CD4-positive, alpha-beta T cell (primary cell): ENCODE measurements around the gene JKAMP. TPM values are rescaled to one million over a fixed set of nuclear protein-coding genes. Genes with fewer than 3 reads are reported as not detected.

Experiments
- ATAC-seq: fragments of 200-7000 bp; cut with Tn5 transposase; one replicate; pipeline ENCODE4 v1.10.0; 2022; ENCODE audit warnings: mild to moderate bottlenecking; ENCODE audit not compliant: poor library complexity
- CTCF ChIA-PET: fragments of 350-600 bp; sonication (Branson Sonifier 250); formaldehyde crosslinking; loops from one replicate; lab custom pipeline; 2021; ENCODE audit warnings: antibody characterized with exemption, inconsistent platforms; lab: Charles Lee
- POLR2A ChIA-PET: fragments of 350-600 bp; sonication (Branson Sonifier 250); formaldehyde crosslinking; loops from one replicate; lab custom pipeline; 2021; ENCODE audit warnings: antibody characterized with exemption, inconsistent platforms; lab: Charles Lee
- DNase-seq, 14 experiments: peaks; one replicate each; pipeline ENCODE4 v3.0.0-alpha.2; 2013 to 2020; ENCODE audit warnings: mixed read lengths in 2 of 14
- H3K27ac ChIP-seq, 2 donors: one replicate each; pipeline versions ENCODE4 v1.5.1 to v1.7.0; 2013; ENCODE audit warnings: low read length in 2 of 2, low read depth in 1 of 2, mild to moderate bottlenecking in 1 of 2
- H3K27me3 ChIP-seq, 2 experiments: 1 replicate in 1 of 2; 2 replicates in 1 of 2; pipeline versions ENCODE4 v1.6.1 to v1.7.0; 2013; ENCODE audit warnings: low read length in 2 of 2, control low read depth in 1 of 2, mild to moderate bottlenecking in 1 of 2, moderate library complexity in 1 of 2; ENCODE audit not compliant: insufficient read depth in 2 of 2, control insufficient read depth in 1 of 2
- H3K36me3 ChIP-seq: one replicate; pipeline ENCODE4 v1.6.1; 2013; ENCODE audit warnings: low read length, control low read depth; ENCODE audit not compliant: insufficient read depth
- H3K4me1 ChIP-seq: one replicate; pipeline ENCODE4 v1.6.1; 2013; ENCODE audit warnings: low read length, control low read depth; ENCODE audit not compliant: insufficient read depth
- H3K4me3 ChIP-seq: one replicate; pipeline ENCODE4 v1.5.1; 2013; ENCODE audit warnings: mild to moderate bottlenecking, low read length, moderate library complexity
- H3K9me3 ChIP-seq, 2 experiments: 1 replicate in 1 of 2; 2 replicates in 1 of 2; pipeline versions ENCODE4 v1.6.1 to v1.7.0; 2013; ENCODE audit warnings: low read length in 2 of 2, mild to moderate bottlenecking in 2 of 2, control low read depth in 1 of 2, moderate library complexity in 1 of 2; ENCODE audit not compliant: control insufficient read depth in 1 of 2, insufficient read depth in 1 of 2
- H3K27ac Mint-ChIP-seq: one replicate; pipeline ENCODE4 v1.8.0; 2020; ENCODE audit warnings: mixed read lengths
- H3K27me3 Mint-ChIP-seq: one replicate; pipeline ENCODE4 v1.8.0; 2021; ENCODE audit warnings: mixed read lengths
- H3K36me3 Mint-ChIP-seq: one replicate; pipeline ENCODE4 v1.8.0; 2021; ENCODE audit warnings: low read depth, mixed read lengths
- H3K4me1 Mint-ChIP-seq: one replicate; pipeline ENCODE4 v1.8.0; 2021; ENCODE audit warnings: low read depth, mixed read lengths
- H3K4me3 Mint-ChIP-seq: one replicate; pipeline ENCODE4 v1.8.0; 2020; ENCODE audit warnings: mild to moderate bottlenecking, mixed read lengths
- H3K9me3 Mint-ChIP-seq: one replicate; pipeline ENCODE4 v1.8.0; 2020; ENCODE audit warnings: mixed read lengths
- CTCF ChIP-seq: fragments of 200-600 bp; IDR thresholded peaks from one replicate; pipeline ENCODE4 v1.8.0; 2022; ENCODE audit warnings: antibody characterized with exemption, mild to moderate bottlenecking
- intact Hi-C, 2 experiments: fragments of 100-400 bp; cut with DNase I in 1 of 2; cut with micrococcal nuclease in 1 of 2; formaldehyde crosslinking; loops; one replicate each; pipeline versions ENCODE4 v1.15.1 to v1.9.0; 2023 to 2025; cut with DNase I, micrococcal nuclease
- total RNA-seq, 174 experiments: library from RNA in 2 of 174; stranded (reverse) in 2 of 174; gene quantifications; one replicate each; pipeline ENCODE4 v1.2.3 and lab custom pipeline; 2021 to 2026

The JKAMP gene
- total RNA-seq, 2 experiments from 2014 or later = 9.4 to 9.8 TPM

GRCh38 chr14:59529189-59529588 is 44.9 kb downstream of the JKAMP start:
- Mint-ChIP-seq H3K27ac (no peak overlapping the region), H3K27me3 (peaks cover 58% of the 10 kb centered on the region), H3K4me1 (no peaks in the 10 kb centered on the region), H3K9me3 (peaks cover 4% of the 10 kb centered on the region), H3K36me3 (no peaks in the 10 kb centered on the region), H3K4me3 (no peak overlapping the region)
- TF ChIP-seq CTCF = no peak
- no peaks in the 10 kb centered on the region for H3K9me3 ChIP-seq
- ATAC-seq (no peak), DNase-seq (no peak)
- POLR2A ChIA-PET = no interaction called here
- no peak overlapping the region for H3K4me3 ChIP-seq
- no peak overlapping the region for H3K27ac ChIP-seq
- intact Hi-C loops = no loop called here
- CTCF ChIA-PET = interaction anchor here (0.6 kb wide), 1 partner anchor 12 kb away, joined by 8 read pairs; no protein-coding TSS in a partner anchor
- H3K4me1 ChIP-seq = no peaks in the 10 kb centered on the region
- no peaks in the 10 kb centered on the region for H3K36me3 ChIP-seq
- peaks cover 4 to 5% of the 10 kb centered on the region in 2 experiments for H3K27me3 ChIP-seq

- no peak for TF ChIP-seq CTCF
- H3K36me3 ChIP-seq = no peaks in the 10 kb centered on the region
- intact Hi-C loops = no loop called here
- Mint-ChIP-seq H3K36me3 (no peaks in the 10 kb centered on the region), H3K9me3 (peaks cover 4% of the 10 kb centered on the region), H3K4me3 (no peak overlapping the region), H3K4me1 (no peaks in the 10 kb centered on the region), H3K27ac (no peak overlapping the region), H3K27me3 (peaks cover 50% of the 10 kb centered on the region)
- ChIA-PET CTCF (no interaction called here), POLR2A (no interaction called here)
- peaks cover 4 to 5% of the 10 kb centered on the region in 2 experiments for H3K27me3 ChIP-seq
- H3K4me1 ChIP-seq = no peaks in the 10 kb centered on the region
- no peak overlapping the region for H3K27ac ChIP-seq
- H3K4me3 ChIP-seq = no peak overlapping the region
- DNase-seq = no peak
- no peaks in the 10 kb centered on the region for H3K9me3 ChIP-seq
- no peak for ATAC-seq
Observed at GRCh38 chr14:59530349-59530748, 46.0 kb downstream of the JKAMP start.

- ChIA-PET CTCF (no interaction called here), POLR2A (no interaction called here)
- H3K27me3 ChIP-seq = peaks cover 4 to 5% of the 10 kb centered on the region in 2 experiments
- Mint-ChIP-seq H3K27me3 (peaks cover 41% of the 10 kb centered on the region), H3K36me3 (no peaks in the 10 kb centered on the region), H3K9me3 (peaks cover 4% of the 10 kb centered on the region), H3K27ac (no peak overlapping the region), H3K4me1 (no peaks in the 10 kb centered on the region), H3K4me3 (no peak overlapping the region)
- no peak for DNase-seq
- TF ChIP-seq CTCF = no peak
- no peak for ATAC-seq
- intact Hi-C loops = no loop called here
- no peak overlapping the region for H3K27ac ChIP-seq
- no peaks in the 10 kb centered on the region for H3K36me3 ChIP-seq
- no peak overlapping the region for H3K4me3 ChIP-seq
- H3K9me3 ChIP-seq = no peaks in the 10 kb centered on the region
- H3K4me1 ChIP-seq = no peaks in the 10 kb centered on the region
Observed at GRCh38 chr14:59532419-59532818, 48.1 kb downstream of the JKAMP start.
